PC-9 (cell line): Measurements from ENCODE around the gene COX18. TPM values are rescaled to one million over a fixed set of nuclear protein-coding genes. Genes with fewer than 3 reads are reported as not detected.

Experiments used
- BruUV-seq: library from RNA; stranded (reverse); fragments of 400-500 nt; replicated peaks from 2 replicates; lab custom pipeline; 2021; lab: Mats Ljungman, UMichigan
- CTCF ChIA-PET: fragments of 300-600 bp; sonication (Branson Sonifier 250); formaldehyde crosslinking; loops from one replicate; lab custom pipeline; 2022; ENCODE audit warnings: antibody characterized with exemption; lab: Charles Lee
- POLR2A ChIA-PET: fragments of 300-600 bp; sonication (Branson Sonifier 250); formaldehyde crosslinking; loops from one replicate; lab custom pipeline; 2022; ENCODE audit warnings: antibody characterized with exemption; ENCODE audit not compliant: unreplicated experiment; lab: Charles Lee
- DNase-seq, 2 experiments: peaks; one replicate each; pipeline versions ENCODE4 v3.0.0 to v3.0.0-alpha.2; 2015 to 2022; ENCODE audit warnings: mixed read lengths in 1 of 2
- H2AFZ ChIP-seq: fragments of 200-600 bp; sonication (generic); 2 replicates; pipeline ENCODE4 v1.8.1; 2017; ENCODE audit warnings: antibody characterized with exemption
- H3F3A ChIP-seq: fragments of 200-600 bp; sonication (generic); 2 replicates; pipeline ENCODE4 v1.8.1; 2017; ENCODE audit warnings: antibody characterized with exemption, mild to moderate bottlenecking, low read depth; ENCODE audit not compliant: insufficient read depth
- H3K27ac ChIP-seq: fragments of 200-600 bp; sonication (generic); 2 replicates; pipeline ENCODE4 v1.6.1; 2016; ENCODE audit warnings: mixed run types
- H3K27me3 ChIP-seq: fragments of 200-600 bp; sonication (generic); 2 replicates; pipeline ENCODE4 v1.6.1; 2016; ENCODE audit warnings: low read depth, mixed run types; ENCODE audit not compliant: insufficient read depth
- H3K36me3 ChIP-seq: fragments of 200-600 bp; sonication (generic); 2 replicates; pipeline ENCODE4 v1.6.1; 2016; ENCODE audit warnings: low read depth, mixed run types
- H3K4me1 ChIP-seq: fragments of 200-600 bp; sonication (generic); replicated peaks from 2 replicates; pipeline ENCODE4 v1.6.1; 2016; ENCODE audit warnings: mixed run types; ENCODE audit not compliant: insufficient read depth
- H3K4me2 ChIP-seq: fragments of 200-600 bp; sonication (generic); 2 replicates; pipeline ENCODE4 v1.6.1; 2017; ENCODE audit warnings: mixed run types
- H3K4me3 ChIP-seq: fragments of 200-600 bp; sonication (generic); 2 replicates; pipeline ENCODE4 v1.6.1; 2016; ENCODE audit warnings: mixed run types
- H3K79me2 ChIP-seq: fragments of 200-600 bp; sonication (generic); 2 replicates; pipeline ENCODE4 v1.6.1; 2017; ENCODE audit warnings: low read depth, mixed run types
- H3K9me2 ChIP-seq: fragments of 200-600 bp; sonication (generic); 2 replicates; pipeline ENCODE4 v1.8.1; 2017; ENCODE audit warnings: mild to moderate bottlenecking; ENCODE audit not compliant: insufficient read depth
- H3K9me3 ChIP-seq: fragments of 200-600 bp; sonication (generic); 2 replicates; pipeline ENCODE4 v1.8.1; 2016; ENCODE audit warnings: low read depth; ENCODE audit not compliant: insufficient read depth
- H4K20me1 ChIP-seq: fragments of 200-600 bp; sonication (generic); 2 replicates; pipeline ENCODE4 v1.8.1; 2017; ENCODE audit not compliant: insufficient read depth
- EZH2 ChIP-seq: fragments of 200-600 bp; sonication (generic); IDR thresholded peaks from 2 replicates; pipeline ENCODE4 v1.8.0; 2017; ENCODE audit warnings: antibody characterized with exemption, low read depth
- intact Hi-C: fragments of 100-400 bp; cut with micrococcal nuclease; formaldehyde crosslinking; loops from one replicate; pipeline ENCODE4 v1.10.0; 2022; ENCODE audit not compliant: unreplicated experiment
- total RNA-seq: library from RNA; stranded (reverse); gene quantifications from 2 replicates; pipeline ENCODE4 v1.2.3, GENCODE V29; 2021
- TF ChIP-seq, protein P1 (sequence below): fragments of 200-600 bp; sonication (generic); conservative IDR thresholded peaks from 2 replicates; pipeline ENCODE4 v1.6.1; 2017; ENCODE audit warnings: mixed run types, antibody characterized with exemption, mild to moderate bottlenecking, moderate library complexity

COX18 gene
- total RNA-seq, 1 experiment from 2014 or later, result 8.0 TPM

DNA sequence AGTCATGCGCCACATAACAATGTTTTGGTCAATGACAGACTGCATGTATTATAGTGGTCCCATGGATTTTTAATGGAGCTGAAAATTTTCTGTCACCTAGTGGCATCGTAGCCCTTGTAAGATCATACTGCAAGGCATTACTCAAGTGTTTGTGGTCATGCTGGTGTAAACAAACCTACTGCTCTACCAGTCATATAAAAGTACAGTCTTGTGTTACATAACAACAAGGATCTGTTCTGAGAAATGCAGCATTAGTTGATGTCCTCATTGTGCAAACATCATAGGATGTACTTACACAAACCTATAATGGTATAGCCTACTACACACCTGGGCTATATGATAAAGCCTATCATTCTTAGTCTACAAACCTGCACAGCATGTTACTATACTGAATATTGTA lies 34.6 kb downstream of the COX18 start:
- ChIA-PET POLR2A (no interaction called here), CTCF (no interaction called here)
- no peaks in the 10 kb centered on the region for H4K20me1 ChIP-seq
- H3K27me3 ChIP-seq, result no peaks in the 10 kb centered on the region
- no peak overlapping the region for H3K4me2 ChIP-seq
- peak in 1 of 2 experiments; percentile 35 for DNase-seq
- no peaks in the 10 kb centered on the region for H3K79me2 ChIP-seq
- no peak overlapping the region for H3K27ac ChIP-seq
- TF ChIP-seq, protein P1, sequence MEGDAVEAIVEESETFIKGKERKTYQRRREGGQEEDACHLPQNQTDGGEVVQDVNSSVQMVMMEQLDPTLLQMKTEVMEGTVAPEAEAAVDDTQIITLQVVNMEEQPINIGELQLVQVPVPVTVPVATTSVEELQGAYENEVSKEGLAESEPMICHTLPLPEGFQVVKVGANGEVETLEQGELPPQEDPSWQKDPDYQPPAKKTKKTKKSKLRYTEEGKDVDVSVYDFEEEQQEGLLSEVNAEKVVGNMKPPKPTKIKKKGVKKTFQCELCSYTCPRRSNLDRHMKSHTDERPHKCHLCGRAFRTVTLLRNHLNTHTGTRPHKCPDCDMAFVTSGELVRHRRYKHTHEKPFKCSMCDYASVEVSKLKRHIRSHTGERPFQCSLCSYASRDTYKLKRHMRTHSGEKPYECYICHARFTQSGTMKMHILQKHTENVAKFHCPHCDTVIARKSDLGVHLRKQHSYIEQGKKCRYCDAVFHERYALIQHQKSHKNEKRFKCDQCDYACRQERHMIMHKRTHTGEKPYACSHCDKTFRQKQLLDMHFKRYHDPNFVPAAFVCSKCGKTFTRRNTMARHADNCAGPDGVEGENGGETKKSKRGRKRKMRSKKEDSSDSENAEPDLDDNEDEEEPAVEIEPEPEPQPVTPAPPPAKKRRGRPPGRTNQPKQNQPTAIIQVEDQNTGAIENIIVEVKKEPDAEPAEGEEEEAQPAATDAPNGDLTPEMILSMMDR, result no peak
- no peak for TF ChIP-seq EZH2
- no peaks in the 10 kb centered on the region for H3K4me1 ChIP-seq
- no peak overlapping the region for H3K4me3 ChIP-seq
- H3K9me3 ChIP-seq, result no peaks in the 10 kb centered on the region
- H3F3A ChIP-seq, result no peaks in the 10 kb centered on the region
- intact Hi-C loops, result no loop called here
- no peaks in the 10 kb centered on the region for H3K9me2 ChIP-seq
- no TSS peak for BruUV-seq
- H2AFZ ChIP-seq, result no peak overlapping the region
- H3K36me3 ChIP-seq, result no peaks in the 10 kb centered on the region

DNA sequence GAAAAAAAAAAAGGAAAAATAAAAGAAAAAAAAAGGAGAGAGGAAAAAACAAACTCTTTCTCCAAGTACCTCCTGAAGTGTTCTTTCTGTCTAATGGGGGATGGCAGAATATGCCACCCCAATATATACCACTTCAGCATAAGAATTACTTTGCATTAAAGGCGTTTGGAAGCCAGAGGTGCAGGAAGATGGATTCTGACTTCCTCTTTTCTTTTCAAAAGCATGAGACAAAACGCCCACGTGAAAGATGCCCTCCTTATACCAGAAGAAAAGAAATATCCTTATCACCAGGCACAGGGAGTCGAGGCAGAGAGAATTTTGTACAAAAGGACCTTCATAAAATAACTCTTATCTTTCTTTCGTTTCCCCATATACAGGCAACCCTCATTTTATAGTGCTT lies 40.9 kb downstream of the COX18 start:
- Histone ChIP-seq H3K27ac (no peak overlapping the region), H3K4me3 (no peak overlapping the region), H3F3A (no peaks in the 10 kb centered on the region), H3K27me3 (no peaks in the 10 kb centered on the region), H3K9me2 (no peaks in the 10 kb centered on the region), H3K4me1 (no peaks in the 10 kb centered on the region), H3K4me2 (no peak overlapping the region), H3K79me2 (no peaks in the 10 kb centered on the region), H3K9me3 (no peaks in the 10 kb centered on the region), H3K36me3 (no peaks in the 10 kb centered on the region), H4K20me1 (no peaks in the 10 kb centered on the region), H2AFZ (no peak overlapping the region)
- intact Hi-C loops, result no loop called here
- ChIA-PET CTCF (no interaction called here), POLR2A (no interaction called here)
- TF ChIP-seq, protein P1, result no peak
- no peak for TF ChIP-seq EZH2
- no TSS peak for BruUV-seq
- no peak for DNase-seq

DNA sequence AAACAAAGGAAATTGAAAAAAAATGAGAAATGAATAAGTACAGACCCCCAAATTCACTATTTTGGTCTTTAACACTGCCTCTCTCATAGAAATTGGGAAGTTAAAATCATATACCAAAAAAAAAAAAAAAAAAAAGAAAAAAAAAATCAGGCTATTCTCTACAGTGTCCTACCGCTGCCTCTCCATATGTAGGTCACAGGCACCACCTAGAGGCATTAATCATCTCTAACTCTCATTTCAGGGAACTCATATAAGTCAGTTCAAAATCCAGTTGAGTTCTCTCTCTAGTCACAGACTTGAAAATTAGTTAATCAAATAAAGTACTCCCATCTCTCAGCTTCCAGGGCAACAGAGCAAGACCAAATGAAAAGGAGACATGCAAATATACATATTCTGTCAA lies 47.9 kb downstream of the COX18 start:
- Histone ChIP-seq H3K4me3 (no peak overlapping the region), H3K27me3 (no peaks in the 10 kb centered on the region), H2AFZ (no peak overlapping the region), H3K4me1 (no peaks in the 10 kb centered on the region), H3K9me2 (no peaks in the 10 kb centered on the region), H3K9me3 (no peaks in the 10 kb centered on the region), H3K79me2 (no peaks in the 10 kb centered on the region), H4K20me1 (no peaks in the 10 kb centered on the region), H3K27ac (no peak overlapping the region), H3K36me3 (no peaks in the 10 kb centered on the region), H3K4me2 (no peak overlapping the region), H3F3A (no peaks in the 10 kb centered on the region)
- intact Hi-C loops, result loop anchor here (1.0 to 5.0 kb wide), 2 partner anchors 514 to 695 kb away; no protein-coding TSS in a partner anchor
- peak; percentile 8 to 42 for DNase-seq
- no TSS peak for BruUV-seq
- TF ChIP-seq, protein P1, result peak; percentile 58
- TF ChIP-seq EZH2, result no peak
- POLR2A ChIA-PET, result no interaction called here
- CTCF ChIA-PET, result no interaction called here
